Measurements from ENCODE around the gene ZNRF4. TPM values are rescaled to one million over a fixed set of nuclear protein-coding genes. Genes with fewer than 3 reads are reported as not detected.

The ZNRF4 gene
- total and polyA plus RNA-seq, 2 of the 8 experiments (the other 6 are each of a cell fraction or from before 2014, with no cell fraction given), result not detected

GRCh38 chr19:5498830-5499550 lies 43.8 kb downstream of the ZNRF4 start (continued):
- TF ChIP-seq EGR1 (IDR thresholded peaks at IDR 0.05; ENCODE audit: borderline replicate concordance, low read depth, low read length), result peak; percentile 48; the same call in 1 of the 2 replicates
- no peak for TF ChIP-seq TAF1 (IDR thresholded peaks at IDR 0.05; ENCODE audit: low read depth, low read length)
- TF ChIP-seq MAX (IDR thresholded peaks at IDR 0.05), result no peak
- peak; percentile 23; the same call in 1 of the 2 replicates for TF ChIP-seq TEAD4 (IDR thresholded peaks at IDR 0.05; ENCODE audit: low read depth, low read length)
- no peak for TF ChIP-seq EZH2 (IDR thresholded peaks at IDR 0.05; ENCODE audit: low read depth, low read length, severe bottlenecking)
- TF ChIP-seq TAF7 (optimal IDR thresholded peaks at IDR 0.05; ENCODE audit: borderline replicate concordance, low read depth, low read length), result peak; percentile 27
- no peak for TF ChIP-seq JUND (IDR thresholded peaks at IDR 0.05; ENCODE audit: low read length)
- TF ChIP-seq TCF12 (IDR thresholded peaks at IDR 0.05; ENCODE audit: low read depth, low read length), result peak; percentile 86
